EL (cell line): ENCODE data around the gene PRPF4.

Experiments
- DNase-seq: peaks from one replicate; pipeline ENCODE4 v3.0.0-alpha.2; 2016

The PRPF4 gene

GRCh38 chr9:113315231-113315630 is 39.8 kb downstream of the PRPF4 start:
- DNase-seq = no peak

DNA sequence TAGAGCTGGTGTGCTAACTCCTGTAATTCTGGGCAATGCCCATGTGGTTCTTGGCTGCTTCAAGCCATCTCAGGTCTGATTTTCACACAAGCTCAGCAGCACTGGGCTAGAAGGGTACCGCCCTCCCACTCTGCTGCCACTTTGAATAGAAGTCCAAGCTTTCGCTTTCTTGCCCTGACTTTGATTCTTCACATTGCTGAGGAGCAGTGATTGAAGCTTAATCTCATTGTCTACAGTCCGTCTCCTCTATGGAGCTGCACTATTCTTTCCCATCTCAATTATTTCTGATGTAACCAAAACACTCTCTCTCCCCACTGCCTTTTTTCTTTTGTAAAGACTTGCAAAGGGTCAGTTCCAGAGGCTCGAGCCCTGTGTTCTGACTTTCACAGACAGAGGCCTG is 40.6 kb downstream of the PRPF4 start:
- DNase-seq = no peak

DNA sequence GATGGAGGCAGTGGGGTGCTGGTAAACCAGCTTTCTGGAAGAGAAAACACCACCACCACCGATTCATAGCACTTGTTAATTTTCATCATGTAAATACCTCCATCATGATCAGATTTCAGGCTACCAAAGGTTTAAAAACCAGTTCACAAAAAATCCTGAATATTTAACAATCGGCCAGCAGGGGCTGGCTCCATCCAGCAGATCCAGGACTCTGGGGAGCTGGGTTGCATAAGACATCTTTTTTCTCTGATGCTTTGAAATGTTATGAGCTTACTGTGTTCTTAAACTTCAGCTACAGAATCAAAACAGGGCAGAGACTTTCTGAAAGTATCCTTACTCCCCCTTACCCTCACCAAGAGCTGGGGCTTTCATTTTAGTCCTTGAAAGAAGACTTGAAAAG is 42.3 kb downstream of the PRPF4 start:
- DNase-seq = no peak

- DNase-seq = no peak
These were observed 43.6 kb downstream of the PRPF4 start for GRCh38 chr9:113319054-113319453.

- DNase-seq = no peak
These were observed 44.6 kb downstream of the PRPF4 start for GRCh38 chr9:113320051-113320450.

GRCh38 chr9:113322671-113323070 is 47.2 kb downstream of the PRPF4 start:
- no peak for DNase-seq

DNA sequence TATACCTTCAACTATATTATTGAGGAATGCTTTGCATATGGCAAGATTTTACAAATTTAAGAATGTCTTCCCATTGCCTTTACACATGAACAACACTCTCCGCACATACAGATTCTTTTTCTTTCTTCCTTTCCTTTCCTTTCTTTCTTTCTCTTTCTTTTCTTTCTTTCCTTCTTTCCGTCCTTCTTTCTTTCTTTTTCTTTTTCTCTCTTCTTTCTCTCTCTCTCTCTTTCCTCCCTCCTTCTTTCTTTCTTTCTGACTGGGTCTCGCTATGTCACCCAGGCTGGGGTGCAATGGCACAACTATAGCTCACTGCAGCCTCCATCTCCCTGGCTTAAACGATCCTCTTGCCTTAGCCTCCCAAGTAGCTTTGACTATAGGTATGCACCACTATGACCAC is 50.8 kb downstream of the PRPF4 start:
- DNase-seq = no peak

GRCh38 chr9:113328045-113328782 is 52.8 kb downstream of the PRPF4 start:
- no peak for DNase-seq

- DNase-seq = no peak
These were observed 56.3 kb downstream of the PRPF4 start for GRCh38 chr9:113331780-113332179.

DNA sequence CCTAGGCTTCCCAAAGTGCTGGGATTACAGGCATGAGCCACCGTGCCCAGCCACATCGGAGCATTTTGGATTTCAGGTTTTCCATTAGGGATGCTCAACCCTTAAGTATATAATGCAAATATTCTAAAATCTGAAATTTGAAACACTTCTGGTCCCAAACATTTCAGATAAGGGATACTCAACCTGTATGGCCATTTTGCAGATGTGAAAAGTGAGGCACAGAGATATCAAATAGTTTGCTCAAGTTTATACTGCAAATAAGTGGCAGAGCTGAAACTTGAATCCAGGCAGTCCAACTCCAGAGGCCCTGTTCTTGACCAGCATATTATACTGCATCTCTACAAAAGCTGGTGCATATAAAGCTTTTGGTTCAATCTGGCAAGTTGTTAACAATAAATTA is 62.3 kb downstream of the PRPF4 start:
- no peak for DNase-seq

GRCh38 chr9:113340011-113340699 is 64.7 kb downstream of the PRPF4 start, which contains the start of gene WDR31:
Gene WDR31 (minus strand): TSS chr9:113340275. CDS start chr9:113332022, 8,253 bp downstream.
- peak; percentile 88 for DNase-seq

DNA sequence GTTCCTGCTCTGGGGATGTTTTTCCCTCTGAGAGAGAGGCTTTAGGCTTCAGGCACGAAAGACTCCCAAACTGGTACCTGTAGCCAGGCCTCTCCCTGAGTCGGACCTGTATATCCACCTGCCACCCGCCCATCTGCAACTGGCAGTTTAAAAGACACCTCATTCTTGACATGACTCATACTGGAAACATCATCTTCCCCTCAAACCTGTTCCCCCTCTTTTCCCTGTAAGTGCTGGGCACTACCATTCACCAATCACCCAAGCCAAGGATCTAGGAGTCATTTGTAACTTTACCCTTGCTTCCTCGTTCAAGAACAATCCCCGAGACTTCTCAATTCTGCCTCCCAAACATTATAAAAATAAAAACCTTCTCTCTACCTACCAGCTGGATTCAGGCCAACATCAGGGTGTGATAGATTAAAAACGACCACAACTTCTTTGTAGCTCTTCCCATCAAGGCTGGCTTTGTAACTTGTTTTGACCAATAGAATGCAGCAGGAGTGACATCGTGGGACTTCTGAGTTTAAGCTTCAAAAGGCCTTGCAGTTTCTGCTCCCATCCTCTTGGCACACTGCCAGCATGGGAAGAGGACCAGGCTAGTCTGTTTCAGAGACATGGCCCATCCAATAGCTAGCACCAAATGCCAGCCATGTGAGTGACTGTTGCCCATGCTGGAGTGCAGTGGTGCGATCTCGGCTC is 66.4 kb downstream of the PRPF4 start:
- no peak for DNase-seq
